IgD-negative memory B cell (primary cell): ENCODE measurements around the gene KCNT2. TPM values are rescaled to one million over a fixed set of nuclear protein-coding genes. Genes with fewer than 3 reads are reported as not detected.

Source experiments
- H3K27ac Mint-ChIP-seq, 3 donors: one replicate each; pipeline ENCODE4 v1.8.0; 2020 to 2022; ENCODE audit warnings: mild to moderate bottlenecking in 3 of 3, mixed read lengths in 3 of 3, moderate library complexity in 1 of 3
- H3K27me3 Mint-ChIP-seq: one replicate; pipeline ENCODE4 v1.8.0; 2021; ENCODE audit warnings: mixed read lengths
- H3K36me3 Mint-ChIP-seq: one replicate; pipeline ENCODE4 v1.8.0; 2020; ENCODE audit warnings: mild to moderate bottlenecking, mixed read lengths
- H3K4me1 Mint-ChIP-seq, 3 donors: one replicate each; pipeline ENCODE4 v1.8.0; 2020 to 2022; ENCODE audit warnings: mixed read lengths in 3 of 3, mild to moderate bottlenecking in 1 of 3
- H3K4me3 Mint-ChIP-seq, 4 donors: one replicate each; pipeline ENCODE4 v1.8.0; 2020 to 2022; ENCODE audit warnings: mild to moderate bottlenecking in 4 of 4, mixed read lengths in 4 of 4, moderate library complexity in 3 of 4
- H3K9me3 Mint-ChIP-seq, 3 donors: one replicate each; pipeline ENCODE4 v1.8.0; 2020 to 2021; ENCODE audit warnings: mixed read lengths in 3 of 3, mild to moderate bottlenecking in 1 of 3
- polyA plus RNA-seq: library from polyadenylated mRNA; unstranded; fragments of 300-500 nt; fragmentation: Illumina TruSeq; gene quantifications from one replicate; pipeline ENCODE4 v1.2.3, GENCODE V29; 2021

The KCNT2 gene
- polyA plus RNA-seq, 1 donor from 2014 or later = not detected

DNA sequence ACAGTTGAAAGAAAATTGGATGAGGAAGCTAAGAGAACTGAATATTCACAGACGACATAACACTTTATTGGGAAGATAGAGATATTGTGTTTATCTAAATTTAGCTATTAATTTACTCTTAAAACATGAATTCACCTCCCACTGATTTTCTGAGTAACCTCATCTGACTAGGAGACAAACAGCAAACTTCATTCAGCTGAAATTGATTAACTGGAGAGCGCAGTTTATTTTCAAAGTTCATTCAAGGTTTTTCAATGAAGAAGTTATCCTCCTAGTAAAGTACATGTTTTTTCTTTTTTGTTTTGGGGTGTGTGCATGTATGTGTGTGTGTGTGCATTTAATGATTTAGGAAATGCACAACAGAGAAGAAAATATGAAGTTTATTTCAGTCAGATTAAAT lies 215.0 kb downstream of the KCNT2 start:
- Mint-ChIP-seq H3K27me3 (no peaks in the 10 kb centered on the region), H3K9me3 (peaks cover 0 to 3% (median 0%) of the 10 kb centered on the region in 3 donors), H3K36me3 (no peaks in the 10 kb centered on the region), H3K4me1 (no peaks in the 10 kb centered on the region), H3K27ac (no peak overlapping the region), H3K4me3 (no peak overlapping the region)

DNA sequence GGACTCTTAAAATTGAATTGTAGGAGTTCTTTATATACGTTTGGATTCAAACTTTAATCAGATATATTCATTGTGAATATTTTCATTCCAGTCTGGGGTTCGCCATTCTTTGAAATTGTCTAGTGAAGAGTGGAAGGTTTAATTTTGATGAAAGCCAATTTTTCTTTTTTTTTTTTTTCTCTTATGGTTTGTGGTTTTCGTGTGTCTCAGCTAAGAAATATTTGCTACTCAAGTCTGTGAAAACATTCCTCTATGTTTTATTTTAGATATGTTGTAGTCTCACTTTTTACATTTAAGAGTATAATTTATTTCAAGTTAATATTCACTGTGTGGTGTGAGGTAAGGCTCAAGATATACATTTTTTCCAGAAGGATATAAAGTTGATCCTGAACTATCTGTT lies 220.5 kb downstream of the KCNT2 start:
- H3K9me3 Mint-ChIP-seq = peaks cover 0 to 14% (median 0%) of the 10 kb centered on the region in 3 donors
- no peak overlapping the region for H3K27ac Mint-ChIP-seq
- no peaks in the 10 kb centered on the region for H3K4me1 Mint-ChIP-seq
- H3K4me3 Mint-ChIP-seq = no peak overlapping the region
- no peaks in the 10 kb centered on the region for H3K36me3 Mint-ChIP-seq
- H3K27me3 Mint-ChIP-seq = no peaks in the 10 kb centered on the region

DNA sequence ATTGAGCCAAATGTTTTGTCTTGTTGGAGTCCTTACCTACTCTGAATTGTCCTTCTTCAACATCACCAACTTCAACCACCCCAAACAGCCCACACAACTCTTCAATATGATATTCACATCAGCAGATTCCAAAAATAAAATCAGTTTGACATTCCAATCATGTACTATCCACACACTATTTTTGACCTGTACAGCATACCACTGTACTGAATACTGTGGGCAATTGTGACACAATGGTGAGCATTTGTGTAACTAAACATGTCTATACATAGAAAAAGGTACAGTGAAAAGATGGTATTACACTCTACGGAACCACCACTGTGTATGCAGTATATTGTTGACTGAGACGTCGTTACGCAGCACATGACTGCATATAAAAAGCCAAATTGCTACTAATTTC lies 223.1 kb downstream of the KCNT2 start:
- H3K4me1 Mint-ChIP-seq = no peaks in the 10 kb centered on the region

DNA sequence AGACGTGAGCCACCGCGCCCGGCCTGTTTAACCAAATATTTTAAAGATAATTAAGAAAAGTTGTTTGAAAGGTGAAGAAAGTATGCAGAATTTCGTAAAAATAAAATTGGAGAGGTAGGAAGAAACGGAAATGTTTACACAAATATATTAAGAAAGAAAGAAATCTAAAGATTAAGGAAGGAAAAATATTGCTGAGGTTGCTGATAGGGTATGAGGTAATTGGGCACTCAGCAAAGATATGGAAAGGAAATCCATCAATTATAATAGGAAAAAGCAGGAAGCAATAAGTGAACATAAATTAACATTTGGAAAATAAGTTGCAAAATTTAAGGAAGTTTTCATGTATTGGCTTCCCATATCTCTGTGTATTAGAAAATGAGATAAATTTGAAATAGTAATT lies 225.9 kb downstream of the KCNT2 start:
- Mint-ChIP-seq H3K4me3 (no peak overlapping the region), H3K27me3 (no peaks in the 10 kb centered on the region), H3K4me1 (no peaks in the 10 kb centered on the region), H3K9me3 (peaks cover 0 to 13% (median 0%) of the 10 kb centered on the region in 3 donors), H3K36me3 (no peaks in the 10 kb centered on the region), H3K27ac (no peak overlapping the region)

More for the DNA sequence above, 223.1 kb downstream of the KCNT2 start:
- H3K9me3 Mint-ChIP-seq = peaks cover 0 to 16% (median 0%) of the 10 kb centered on the region in 3 donors
- no peak overlapping the region for H3K4me3 Mint-ChIP-seq
- H3K27me3 Mint-ChIP-seq = no peaks in the 10 kb centered on the region
- H3K36me3 Mint-ChIP-seq = no peaks in the 10 kb centered on the region
- no peak overlapping the region for H3K27ac Mint-ChIP-seq

DNA sequence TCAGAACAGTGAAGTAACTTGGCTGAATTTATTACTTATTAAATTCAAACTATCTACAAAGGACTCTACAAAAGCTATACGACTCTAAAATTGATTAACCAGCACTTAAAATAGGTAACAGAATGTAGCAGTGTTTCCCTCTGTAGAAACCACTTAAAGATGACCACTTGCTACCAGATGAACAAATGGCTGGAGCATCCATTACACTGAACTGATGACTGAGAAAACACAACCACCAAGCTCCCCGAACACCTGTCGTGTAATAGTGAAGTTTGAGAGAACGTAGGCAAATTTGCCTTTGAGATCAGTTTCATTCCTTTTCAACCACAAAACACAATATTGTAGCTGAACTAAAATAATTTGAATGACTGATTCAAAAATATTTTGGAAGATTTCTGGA lies 226.7 kb downstream of the KCNT2 start:
- no peaks in the 10 kb centered on the region for H3K27me3 Mint-ChIP-seq
- no peaks in the 10 kb centered on the region for H3K4me1 Mint-ChIP-seq
- no peak overlapping the region for H3K4me3 Mint-ChIP-seq
- peaks cover 0 to 8% (median 0%) of the 10 kb centered on the region in 3 donors for H3K9me3 Mint-ChIP-seq
- no peaks in the 10 kb centered on the region for H3K36me3 Mint-ChIP-seq
- H3K27ac Mint-ChIP-seq = no peak overlapping the region

DNA sequence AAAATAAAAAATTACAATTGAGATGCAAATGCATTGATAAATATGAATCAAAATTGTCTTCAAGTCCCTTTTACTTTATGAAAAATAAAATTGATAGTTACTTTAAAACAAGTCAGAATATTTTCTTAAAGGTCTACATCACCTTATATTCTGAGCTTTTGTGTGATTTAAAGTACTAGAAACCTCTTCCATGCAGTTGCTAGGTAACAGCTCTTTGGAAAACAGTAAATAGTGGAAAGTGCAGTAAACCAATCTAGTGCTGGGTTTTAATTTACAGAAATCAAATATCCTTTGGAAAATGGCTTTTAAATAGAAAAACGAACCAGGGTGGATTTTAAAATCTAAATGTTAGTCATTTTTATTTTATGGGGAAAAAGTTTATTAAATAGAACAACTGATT lies 227.9 kb downstream of the KCNT2 start:
- Mint-ChIP-seq H3K4me3 (no peak overlapping the region), H3K36me3 (no peaks in the 10 kb centered on the region), H3K27ac (no peak overlapping the region), H3K27me3 (no peaks in the 10 kb centered on the region), H3K9me3 (peaks cover 0 to 8% (median 0%) of the 10 kb centered on the region in 3 donors), H3K4me1 (no peaks in the 10 kb centered on the region)

DNA sequence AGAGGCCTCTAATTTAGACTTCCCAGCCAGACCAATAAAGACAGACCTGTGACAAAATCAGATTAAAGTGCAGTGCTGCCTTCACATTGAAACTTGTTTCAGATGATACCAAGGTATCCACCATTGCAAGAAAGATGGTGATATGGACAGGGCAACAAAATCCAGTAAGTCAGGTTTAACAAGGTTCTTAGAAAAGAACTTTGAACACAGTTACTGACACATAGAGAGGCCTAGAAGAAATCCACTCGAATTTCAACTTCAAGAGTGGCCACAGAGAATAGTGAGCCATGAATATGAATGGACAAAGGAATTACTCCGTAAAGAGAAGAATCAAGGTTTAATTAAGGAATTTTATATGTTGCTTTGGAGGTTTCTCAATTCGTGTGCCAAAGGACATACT lies 230.4 kb downstream of the KCNT2 start:
- no peak overlapping the region for H3K27ac Mint-ChIP-seq
- no peaks in the 10 kb centered on the region for H3K36me3 Mint-ChIP-seq
- H3K9me3 Mint-ChIP-seq = peaks cover 0 to 2% (median 0%) of the 10 kb centered on the region in 3 donors
- H3K4me3 Mint-ChIP-seq = no peak overlapping the region
- H3K4me1 Mint-ChIP-seq = no peaks in the 10 kb centered on the region
- H3K27me3 Mint-ChIP-seq = no peaks in the 10 kb centered on the region

DNA sequence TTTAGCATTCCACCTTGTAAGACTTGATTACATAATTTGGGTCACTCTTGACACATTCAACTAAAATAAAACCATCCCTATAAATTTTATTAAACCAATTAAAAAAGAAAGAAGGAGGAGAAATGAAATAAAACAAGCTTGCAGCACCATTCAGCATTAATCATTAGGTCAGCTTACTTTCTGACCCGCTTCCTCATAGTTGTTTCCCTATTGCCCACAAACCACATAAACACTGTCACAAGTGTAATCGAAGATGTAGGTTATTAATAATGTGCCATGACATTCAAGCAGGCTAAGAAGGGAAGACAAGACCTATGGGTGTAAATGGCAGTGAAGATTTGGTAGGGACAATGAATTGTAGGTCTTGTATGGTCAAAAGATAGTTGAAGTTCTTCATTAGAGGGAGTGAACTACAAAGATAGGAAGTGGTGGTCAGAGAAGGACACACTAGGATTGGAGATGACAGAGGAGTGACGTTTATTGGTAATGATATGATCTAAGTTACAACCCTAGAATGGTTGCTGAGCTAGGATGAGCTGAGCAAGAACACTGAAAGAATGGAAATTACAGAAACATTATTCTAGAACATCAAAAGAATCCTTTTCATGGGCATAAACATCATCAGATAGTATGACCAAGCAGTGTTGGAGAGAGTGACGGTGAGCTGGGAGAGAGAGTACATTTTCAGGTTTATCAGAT lies 231.5 kb downstream of the KCNT2 start:
- Mint-ChIP-seq H3K36me3 (no peaks in the 10 kb centered on the region), H3K27ac (no peak overlapping the region), H3K4me1 (no peaks in the 10 kb centered on the region), H3K27me3 (no peaks in the 10 kb centered on the region), H3K9me3 (no peaks in the 10 kb centered on the region), H3K4me3 (no peak overlapping the region)

DNA sequence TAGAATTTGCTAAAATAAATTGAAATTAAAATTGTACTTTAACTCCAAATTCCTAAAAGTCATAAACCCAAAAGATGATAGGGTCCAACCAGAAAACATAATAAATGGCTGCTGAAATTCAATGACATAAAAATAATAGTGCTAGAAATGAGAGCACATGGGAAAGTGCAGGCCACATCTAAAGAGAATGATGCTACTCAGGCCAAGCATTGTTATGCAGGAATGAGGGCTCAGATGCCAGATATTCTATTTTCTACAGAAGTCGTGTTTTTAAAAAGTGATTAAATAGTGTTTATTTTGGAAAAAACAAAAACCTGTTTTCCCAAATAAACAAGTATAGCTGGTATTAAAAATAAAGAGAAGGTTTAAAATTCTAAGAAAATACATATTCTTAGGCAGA lies 234.4 kb downstream of the KCNT2 start:
- no peak overlapping the region for H3K4me3 Mint-ChIP-seq

DNA sequence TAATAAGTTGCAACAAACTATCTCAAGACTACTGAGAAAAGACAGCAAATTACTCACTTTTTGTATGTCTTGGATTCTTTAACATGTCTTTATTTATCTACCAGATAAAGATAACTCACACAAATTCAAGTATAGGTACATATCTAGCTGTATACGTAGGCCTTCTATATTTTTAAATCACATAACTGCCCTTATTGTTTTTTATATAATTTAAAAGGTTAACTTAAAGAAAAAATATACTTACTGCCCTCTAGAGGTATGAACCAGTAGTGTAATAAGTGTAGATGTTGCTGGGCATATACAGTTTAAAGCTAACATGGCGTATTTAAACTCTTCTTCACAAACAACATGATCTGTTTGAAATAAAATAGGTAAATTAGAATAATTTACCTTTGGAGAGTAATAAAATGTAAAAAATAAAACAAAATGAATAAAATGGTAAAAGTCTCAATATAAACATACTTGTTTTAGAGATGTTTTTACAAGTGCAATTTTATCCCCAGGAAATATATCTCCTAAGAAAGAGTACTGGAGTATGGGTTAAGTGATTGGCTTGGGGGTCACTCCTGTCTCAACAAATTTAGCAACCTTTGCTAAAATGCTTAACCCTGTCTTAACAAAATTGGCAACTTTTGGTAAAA lies 235.2 kb downstream of the KCNT2 start:
- Mint-ChIP-seq H3K4me3 (no peak overlapping the region), H3K27me3 (peaks cover 2% of the 10 kb centered on the region), H3K27ac (no peak overlapping the region), H3K9me3 (peaks cover 0 to 2% (median 0%) of the 10 kb centered on the region in 3 donors), H3K4me1 (no peaks in the 10 kb centered on the region), H3K36me3 (no peaks in the 10 kb centered on the region)

More for the DNA sequence above, 234.4 kb downstream of the KCNT2 start:
- H3K9me3 Mint-ChIP-seq = peaks cover 0 to under 1% (median 0%) of the 10 kb centered on the region in 3 donors
- H3K4me1 Mint-ChIP-seq = no peaks in the 10 kb centered on the region
- peaks cover 2% of the 10 kb centered on the region for H3K27me3 Mint-ChIP-seq
- H3K36me3 Mint-ChIP-seq = no peaks in the 10 kb centered on the region
- H3K27ac Mint-ChIP-seq = no peak overlapping the region

DNA sequence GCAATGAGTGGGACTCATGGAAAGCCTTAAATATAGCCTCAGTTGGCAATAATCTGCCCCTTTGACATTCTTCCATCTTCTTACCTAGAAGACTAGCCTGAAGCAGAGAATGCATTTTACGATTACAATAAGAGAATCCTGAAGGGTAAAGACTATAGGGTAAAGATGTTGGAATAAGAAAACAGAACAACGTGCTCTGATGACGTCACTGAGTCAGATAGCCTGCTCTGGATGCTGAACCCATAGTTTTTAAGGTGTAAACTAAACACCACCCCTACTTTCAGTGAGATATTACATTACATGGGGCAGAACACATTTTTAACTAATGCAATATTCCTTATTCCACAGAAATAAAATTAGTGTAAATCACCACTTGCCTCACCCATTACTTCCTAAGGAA lies 240.4 kb downstream of the KCNT2 start:
- H3K4me1 Mint-ChIP-seq = no peaks in the 10 kb centered on the region
- H3K36me3 Mint-ChIP-seq = no peaks in the 10 kb centered on the region
- no peak overlapping the region for H3K4me3 Mint-ChIP-seq
- H3K27ac Mint-ChIP-seq = no peak overlapping the region
- H3K27me3 Mint-ChIP-seq = peaks cover 2% of the 10 kb centered on the region
- H3K9me3 Mint-ChIP-seq = peaks cover 0 to 2% (median 0%) of the 10 kb centered on the region in 3 donors

DNA sequence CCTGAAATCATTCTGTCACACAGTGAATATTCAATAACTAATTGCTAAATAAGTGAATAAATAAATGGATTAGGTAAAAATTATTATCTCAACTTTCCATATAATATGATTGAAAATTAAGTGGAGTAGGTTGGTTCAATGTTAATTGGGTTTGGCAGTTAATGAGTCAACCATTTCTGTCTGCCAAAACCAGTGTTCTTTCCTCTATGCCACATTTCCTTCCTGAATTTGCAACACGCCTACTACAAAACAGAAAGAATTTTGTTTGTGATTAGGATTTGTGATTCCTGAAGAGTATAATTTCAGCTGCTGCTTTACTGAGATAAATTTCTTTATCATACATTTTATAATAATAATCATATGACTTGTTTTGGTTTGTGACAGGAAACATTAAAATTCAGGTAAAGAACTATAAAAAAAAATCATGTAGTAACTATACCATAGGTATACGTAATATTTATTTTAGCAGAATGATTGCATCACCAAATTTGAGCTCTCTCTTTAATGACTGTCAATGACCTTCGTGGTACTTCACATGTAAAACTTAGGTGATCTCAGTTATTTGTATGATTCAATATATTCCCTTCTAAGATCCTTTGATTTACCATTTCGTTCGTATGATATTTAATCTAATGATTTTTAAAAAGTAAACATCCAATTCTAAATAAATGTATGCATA lies 241.3 kb downstream of the KCNT2 start:
- H3K27ac Mint-ChIP-seq = no peak overlapping the region
- no peaks in the 10 kb centered on the region for H3K36me3 Mint-ChIP-seq
- H3K4me3 Mint-ChIP-seq = no peak overlapping the region
- H3K9me3 Mint-ChIP-seq = peaks cover 0 to 2% (median 0%) of the 10 kb centered on the region in 3 donors
- H3K27me3 Mint-ChIP-seq = peaks cover 2% of the 10 kb centered on the region
- H3K4me1 Mint-ChIP-seq = no peaks in the 10 kb centered on the region

DNA sequence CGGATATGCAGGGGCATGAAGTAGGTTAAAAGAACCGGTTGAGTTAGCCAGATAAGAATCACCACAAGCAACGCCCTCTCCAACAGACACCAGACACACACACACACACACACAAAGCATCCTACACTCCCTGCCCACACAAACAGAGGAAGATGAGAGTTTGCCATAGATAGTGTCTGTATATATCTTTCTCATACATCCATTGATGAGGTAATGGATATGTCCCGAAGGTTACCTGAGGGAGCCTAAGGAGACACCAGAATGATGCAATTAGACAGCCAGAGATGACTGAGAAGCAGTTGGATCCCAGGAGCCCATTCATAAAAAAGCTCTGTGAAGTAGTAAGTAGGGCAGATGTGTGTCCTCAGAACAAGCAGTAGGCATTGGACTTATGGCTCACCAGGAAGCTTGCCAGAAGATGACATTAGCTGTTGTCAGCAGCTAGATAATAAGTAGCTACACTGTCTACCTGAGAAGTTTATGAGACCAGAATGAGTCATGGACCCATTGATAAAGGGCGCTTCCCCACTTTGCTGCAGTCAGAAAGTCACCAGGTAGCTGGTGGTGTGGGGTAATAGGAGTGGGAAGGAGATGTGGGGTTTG lies 247.0 kb downstream of the KCNT2 start:
- Mint-ChIP-seq H3K27ac (no peak overlapping the region), H3K27me3 (no peaks in the 10 kb centered on the region), H3K9me3 (no peaks in the 10 kb centered on the region), H3K4me3 (no peak overlapping the region), H3K4me1 (no peaks in the 10 kb centered on the region), H3K36me3 (no peaks in the 10 kb centered on the region)

DNA sequence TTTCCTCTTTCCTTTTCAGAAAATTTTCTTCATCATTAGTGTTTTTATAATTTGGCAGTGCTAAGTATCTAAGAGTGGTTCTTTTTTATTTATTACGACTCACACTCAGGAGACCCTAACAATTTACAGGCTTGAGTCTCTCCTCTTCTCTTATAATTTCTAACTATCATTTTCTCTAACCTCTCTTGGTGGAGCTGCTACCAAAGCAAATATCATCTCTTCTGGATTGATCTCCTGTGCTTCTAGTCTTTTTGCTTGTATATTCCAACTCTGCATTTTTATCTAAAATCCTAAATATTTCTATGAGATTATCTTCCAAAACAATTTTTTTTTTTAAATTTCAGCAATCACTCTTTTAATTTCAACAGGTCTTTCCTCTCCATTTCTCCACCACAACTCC lies 250.3 kb downstream of the KCNT2 start:
- H3K4me3 Mint-ChIP-seq = no peak overlapping the region
- no peaks in the 10 kb centered on the region for H3K27me3 Mint-ChIP-seq
- peak overlapping the region in 1 of 3 donors; percentile 40 for H3K27ac Mint-ChIP-seq
- no peaks in the 10 kb centered on the region for H3K4me1 Mint-ChIP-seq
- no peaks in the 10 kb centered on the region for H3K36me3 Mint-ChIP-seq
- H3K9me3 Mint-ChIP-seq = no peaks in the 10 kb centered on the region

DNA sequence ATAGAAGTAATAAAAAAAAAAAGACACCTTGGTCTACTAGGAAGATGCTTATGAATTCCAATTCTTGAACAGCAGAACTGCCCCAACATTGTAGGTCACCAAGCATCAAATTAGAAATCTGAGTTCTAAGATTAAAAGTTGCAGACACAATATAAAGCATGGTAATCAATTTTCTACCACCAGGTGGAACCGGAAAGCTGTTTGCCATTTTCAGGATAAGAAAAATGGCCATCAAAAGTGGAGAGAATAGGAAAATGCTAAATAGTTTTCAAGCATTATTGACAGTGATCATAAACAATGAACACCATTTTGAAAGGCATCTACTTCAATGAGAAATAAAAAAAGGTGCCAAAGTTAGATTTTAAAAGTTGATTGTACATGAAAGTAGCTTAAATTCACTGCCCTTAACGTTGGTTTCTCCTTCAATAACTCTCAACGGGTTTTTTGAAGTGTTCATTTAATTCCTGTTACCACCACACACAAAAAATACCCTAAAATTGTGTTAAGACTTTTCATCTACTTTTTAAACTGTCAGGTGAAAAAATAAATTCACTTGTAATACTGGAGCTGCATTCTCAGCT lies 252.9 kb downstream of the KCNT2 start:
- Mint-ChIP-seq H3K27ac (no peak overlapping the region), H3K9me3 (peaks cover 0 to 2% (median 0%) of the 10 kb centered on the region in 3 donors), H3K4me1 (no peaks in the 10 kb centered on the region), H3K27me3 (no peaks in the 10 kb centered on the region), H3K36me3 (no peaks in the 10 kb centered on the region), H3K4me3 (no peak overlapping the region)
